ENCODE data around the gene DEDD2. TPM values are rescaled to one million over a fixed set of nuclear protein-coding genes. Genes with fewer than 3 reads are reported as not detected.

The DEDD2 gene
- total RNA-seq, 4 donors from 2014 or later = 46.1 to 55.8 (median 50.2) TPM

DNA sequence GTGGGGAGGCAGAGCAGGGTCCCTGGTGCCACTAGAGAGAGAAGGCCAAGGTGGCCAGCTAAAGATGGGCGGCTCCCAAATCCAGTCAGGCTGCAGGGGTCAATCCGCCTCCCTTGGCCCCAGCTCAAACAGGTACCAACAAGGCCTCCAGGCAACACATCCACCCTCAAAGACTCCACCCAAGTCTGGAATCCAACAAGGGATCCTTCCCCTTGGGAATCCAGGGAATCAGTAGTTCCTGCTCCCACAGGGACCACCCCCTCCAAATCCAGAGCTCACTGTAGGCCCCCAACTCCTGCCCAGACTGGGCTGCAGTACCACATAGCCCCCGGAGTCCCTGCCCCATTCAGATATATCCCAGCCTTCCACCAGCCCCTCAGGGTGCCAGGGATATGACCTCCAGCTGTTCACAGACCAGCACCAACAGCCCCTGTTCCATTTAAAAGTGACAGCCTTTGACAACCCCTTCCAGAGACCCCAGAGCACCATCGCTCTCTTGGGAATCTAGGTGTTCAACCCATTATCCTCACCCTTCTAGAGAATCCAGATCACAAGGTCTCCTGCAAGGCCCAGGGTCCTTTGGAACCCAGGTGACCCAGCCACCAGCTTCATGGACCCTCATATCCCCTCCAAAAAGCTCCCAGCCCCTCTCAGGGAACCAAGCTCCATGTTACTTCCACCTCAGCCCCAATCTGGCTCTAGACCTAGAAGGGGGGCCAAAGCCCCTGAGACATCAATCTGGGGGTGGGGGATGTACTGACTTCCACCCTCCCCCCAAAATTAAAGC lies 34.3 kb upstream of the DEDD2 start:
- peaks cover 26 to 57% of the 10 kb centered on the region in 2 donors for H3K4me1 ChIP-seq
- no peak for DNase-seq
- no peak overlapping the region for H3K4me3 ChIP-seq (replicated peaks in 1 of 3)
- H3K27me3 ChIP-seq = no peaks in the 10 kb centered on the region
- intact Hi-C loops (cut with DNase I) = no loop called here
- peaks cover 0 to 12% of the 10 kb centered on the region in 2 donors for H3K36me3 ChIP-seq
- H3K9me3 ChIP-seq = no peaks in the 10 kb centered on the region
- TF ChIP-seq, protein P1, sequence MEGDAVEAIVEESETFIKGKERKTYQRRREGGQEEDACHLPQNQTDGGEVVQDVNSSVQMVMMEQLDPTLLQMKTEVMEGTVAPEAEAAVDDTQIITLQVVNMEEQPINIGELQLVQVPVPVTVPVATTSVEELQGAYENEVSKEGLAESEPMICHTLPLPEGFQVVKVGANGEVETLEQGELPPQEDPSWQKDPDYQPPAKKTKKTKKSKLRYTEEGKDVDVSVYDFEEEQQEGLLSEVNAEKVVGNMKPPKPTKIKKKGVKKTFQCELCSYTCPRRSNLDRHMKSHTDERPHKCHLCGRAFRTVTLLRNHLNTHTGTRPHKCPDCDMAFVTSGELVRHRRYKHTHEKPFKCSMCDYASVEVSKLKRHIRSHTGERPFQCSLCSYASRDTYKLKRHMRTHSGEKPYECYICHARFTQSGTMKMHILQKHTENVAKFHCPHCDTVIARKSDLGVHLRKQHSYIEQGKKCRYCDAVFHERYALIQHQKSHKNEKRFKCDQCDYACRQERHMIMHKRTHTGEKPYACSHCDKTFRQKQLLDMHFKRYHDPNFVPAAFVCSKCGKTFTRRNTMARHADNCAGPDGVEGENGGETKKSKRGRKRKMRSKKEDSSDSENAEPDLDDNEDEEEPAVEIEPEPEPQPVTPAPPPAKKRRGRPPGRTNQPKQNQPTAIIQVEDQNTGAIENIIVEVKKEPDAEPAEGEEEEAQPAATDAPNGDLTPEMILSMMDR (IDR thresholded peaks at IDR 0.05) = no peak
- TF ChIP-seq POLR2A (IDR thresholded peaks at IDR 0.05) = no peak
- H3K27ac ChIP-seq = peak overlapping the region; percentile 94 to 97 (median 97)
- WGBS, 2 donors = 77 to 80% methylated on average over 4 of the region's 4 CpGs

GRCh38 chr19:42250666-42251531 lies 33.4 kb upstream of the DEDD2 start:
- Histone ChIP-seq H3K4me1 (peaks cover 26 to 55% of the 10 kb centered on the region in 2 donors), H3K9me3 (no peaks in the 10 kb centered on the region), H3K4me3 (replicated peaks in 1 of 3) (no peak overlapping the region), H3K36me3 (peaks cover 0 to 12% of the 10 kb centered on the region in 2 donors), H3K27ac (peak overlapping the region; percentile 32 to 97 (median 65)), H3K27me3 (no peaks in the 10 kb centered on the region)
- 20 to 33% methylated on average over 13 to 19 of the region's 19 CpGs for WGBS, 2 donors
- TF ChIP-seq, protein P1 (IDR thresholded peaks at IDR 0.05) = no peak
- TF ChIP-seq POLR2A (IDR thresholded peaks at IDR 0.05) = no peak
- DNase-seq = no peak
- intact Hi-C loops (cut with DNase I) = no loop called here

DNA sequence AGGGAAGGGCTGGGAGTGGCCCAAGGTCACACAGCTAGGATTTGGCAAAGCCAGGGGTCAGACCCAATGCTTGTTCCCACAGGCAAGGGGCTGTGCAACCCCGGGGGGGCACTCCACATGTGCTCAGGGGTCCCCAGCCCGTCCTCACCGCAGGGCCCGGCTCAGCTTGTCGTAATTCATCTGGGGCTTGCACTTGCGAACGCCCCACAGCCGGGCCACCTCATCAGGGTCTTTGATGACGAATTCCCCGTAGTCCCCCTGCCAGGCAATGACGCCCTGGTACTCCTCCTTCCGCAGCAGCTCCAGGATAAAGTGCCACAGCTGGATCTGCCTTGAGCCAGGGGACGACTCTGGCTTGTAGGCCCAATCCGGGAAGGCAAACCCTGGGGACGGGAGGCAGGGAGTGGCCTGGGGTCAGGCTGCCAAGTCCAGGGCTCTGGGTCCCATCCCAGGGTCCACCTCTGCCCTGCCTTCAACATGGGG lies 32.7 kb upstream of the DEDD2 start:
- TF ChIP-seq POLR2A (IDR thresholded peaks at IDR 0.05) = no peak
- TF ChIP-seq, protein P1 (IDR thresholded peaks at IDR 0.05) = no peak
- no peaks in the 10 kb centered on the region for H3K27me3 ChIP-seq
- H3K36me3 ChIP-seq = peaks cover 0 to 12% of the 10 kb centered on the region in 2 donors
- no peak overlapping the region for H3K4me3 ChIP-seq (replicated peaks in 1 of 3)
- 63 to 71% methylated on average over 6 to 12 of the region's 15 CpGs for WGBS, 2 donors
- H3K27ac ChIP-seq = peak overlapping the region; percentile 32 to 97 (median 65)
- intact Hi-C loops (cut with DNase I) = no loop called here
- DNase-seq = no peak
- H3K4me1 ChIP-seq = peaks cover 21 to 53% of the 10 kb centered on the region in 2 donors
- H3K9me3 ChIP-seq = no peaks in the 10 kb centered on the region

- Histone ChIP-seq H3K4me1 (peaks cover 21 to 57% of the 10 kb centered on the region in 2 donors), H3K36me3 (peaks cover 0 to 12% of the 10 kb centered on the region in 2 donors), H3K4me3 (replicated peaks in 1 of 3) (no peak overlapping the region), H3K27me3 (no peaks in the 10 kb centered on the region), H3K27ac (peak overlapping the region; percentile 9 to 97 (median 65)), H3K9me3 (no peaks in the 10 kb centered on the region)
- no peak for DNase-seq
- intact Hi-C loops (cut with DNase I) = loop anchor here (5.0 kb wide), 1 partner anchor 48 kb away; no protein-coding TSS in a partner anchor
- 79 to 93% methylated on average over 5 to 6 of the region's 6 CpGs for WGBS, 2 donors
- TF ChIP-seq POLR2A (IDR thresholded peaks at IDR 0.05) = no peak
- TF ChIP-seq, protein P1 (IDR thresholded peaks at IDR 0.05) = no peak
Observed at GRCh38 chr19:42249769-42250168, 32.3 kb upstream of the DEDD2 start.

Measured in thyroid gland (tissue), 4 donors.